ENCODE data around the gene SH3RF2. TPM values are rescaled to one million over a fixed set of nuclear protein-coding genes. Genes with fewer than 3 reads are reported as not detected.

SH3RF2 gene
- total and polyA plus RNA-seq, 9 of the 15 experiments (the other 6 are each of a cell fraction or from before 2014, with no cell fraction given): 0.05 TPM; not detected in 8

GRCh38 chr5:145988993-145989392 lies 52.6 kb downstream of the SH3RF2 start:
- Histone ChIP-seq H4K20me1 (replicated peaks; ENCODE audit: control insufficient read depth, insufficient read depth, low read length) (no peaks in the 10 kb centered on the region), H3K4me3 (no peak overlapping the region), H3K27ac (ENCODE audit: extremely low read depth, low read depth, low read length) (no peak overlapping the region), H3K27me3 (ENCODE audit: control insufficient read depth in 2 of 2, insufficient read depth in 2 of 2, low read length in 2 of 2) (no peaks in the 10 kb centered on the region), H3K79me2 (ENCODE audit: control insufficient read depth, insufficient read depth, low read length) (no peaks in the 10 kb centered on the region), H3K36me3 (ENCODE audit: control insufficient read depth, insufficient read depth, low read length) (no peaks in the 10 kb centered on the region), H3K4me2 (ENCODE audit: insufficient read depth, low read length) (no peak overlapping the region), H2AFZ (ENCODE audit: low read depth, low read length) (no peak overlapping the region), H3K9ac (ENCODE audit: insufficient read depth in 1 of 2, low read depth in 2 of 2, low read length in 2 of 2) (no peak overlapping the region), H3K4me1 (replicated peaks in 1 of 2; ENCODE audit: control insufficient read depth in 2 of 2, insufficient read depth in 2 of 2, low read length in 2 of 2) (no peaks in the 10 kb centered on the region), H3K9me1 (ENCODE audit: control insufficient read depth, insufficient read depth, low read length) (no peaks in the 10 kb centered on the region), H3K9me3 (replicated peaks; ENCODE audit: control insufficient read depth, insufficient read depth, low read depth, low read length) (no peaks in the 10 kb centered on the region)
- ChIA-PET CTCF (ENCODE audit: low intra/inter-chr PET ratio) (no interaction called here), POLR2A (no interaction called here)
- DNase-seq (ENCODE audit: extremely low read depth in 1 of 4, low spot score in 3 of 4): no peak
- FAIRE-seq: no peak
- in situ Hi-C loops (cut with MboI): no loop called here
- intact Hi-C loops (cut with micrococcal nuclease): no loop called here
- WGBS (ENCODE audit: insufficient coverage, low coverage, missing lambda C conversion rate): 3% methylated on average over 2 of the region's 2 CpGs
- no TSS peak for BruUV-seq (replicated peaks)
- TF ChIP-seq, protein P1, sequence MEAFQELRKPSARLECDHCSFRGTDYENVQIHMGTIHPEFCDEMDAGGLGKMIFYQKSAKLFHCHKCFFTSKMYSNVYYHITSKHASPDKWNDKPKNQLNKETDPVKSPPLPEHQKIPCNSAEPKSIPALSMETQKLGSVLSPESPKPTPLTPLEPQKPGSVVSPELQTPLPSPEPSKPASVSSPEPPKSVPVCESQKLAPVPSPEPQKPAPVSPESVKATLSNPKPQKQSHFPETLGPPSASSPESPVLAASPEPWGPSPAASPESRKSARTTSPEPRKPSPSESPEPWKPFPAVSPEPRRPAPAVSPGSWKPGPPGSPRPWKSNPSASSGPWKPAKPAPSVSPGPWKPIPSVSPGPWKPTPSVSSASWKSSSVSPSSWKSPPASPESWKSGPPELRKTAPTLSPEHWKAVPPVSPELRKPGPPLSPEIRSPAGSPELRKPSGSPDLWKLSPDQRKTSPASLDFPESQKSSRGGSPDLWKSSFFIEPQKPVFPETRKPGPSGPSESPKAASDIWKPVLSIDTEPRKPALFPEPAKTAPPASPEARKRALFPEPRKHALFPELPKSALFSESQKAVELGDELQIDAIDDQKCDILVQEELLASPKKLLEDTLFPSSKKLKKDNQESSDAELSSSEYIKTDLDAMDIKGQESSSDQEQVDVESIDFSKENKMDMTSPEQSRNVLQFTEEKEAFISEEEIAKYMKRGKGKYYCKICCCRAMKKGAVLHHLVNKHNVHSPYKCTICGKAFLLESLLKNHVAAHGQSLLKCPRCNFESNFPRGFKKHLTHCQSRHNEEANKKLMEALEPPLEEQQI (IDR thresholded peaks at IDR 0.05): no peak
- peak; percentile 31; the same call in 1 of the 2 replicates for TF ChIP-seq ZNF316 (IDR thresholded peaks at IDR 0.05)
- ATAC-seq: no peak

- no TSS peak for BruUV-seq (replicated peaks)
- TF ChIP-seq THRB (CRISPR knock-in tag; conservative IDR thresholded peaks at IDR 0.05): no peak
- TF ChIP-seq ZNF311 (CRISPR knock-in tag; IDR thresholded peaks at IDR 0.05): no peak
- no peak for TF ChIP-seq ZNF232 (CRISPR knock-in tag; IDR thresholded peaks at IDR 0.05)
- no peak for TF ChIP-seq ZNF512 (tag; IDR thresholded peaks at IDR 0.05)
- TF ChIP-seq HDAC8 (tag; IDR thresholded peaks at IDR 0.05): no peak
These were observed 53.0 kb downstream of the SH3RF2 start for GRCh38 chr5:145989428-145989827.

More at GRCh38 chr5:145989428-145989827, 53.0 kb downstream of the SH3RF2 start:
- no peaks in the 10 kb centered on the region for H3K4me1 ChIP-seq (replicated peaks in 1 of 2; ENCODE audit: control insufficient read depth in 2 of 2, insufficient read depth in 2 of 2, low read length in 2 of 2)
- DNase-seq (ENCODE audit: extremely low read depth in 1 of 4, low spot score in 3 of 4) (no peak), ATAC-seq (no peak), FAIRE-seq (no peak)
- no peak overlapping the region for H2AFZ ChIP-seq (ENCODE audit: low read depth, low read length)
- H3K27ac ChIP-seq (ENCODE audit: extremely low read depth, low read depth, low read length): no peak overlapping the region
- H3K36me3 ChIP-seq (ENCODE audit: control insufficient read depth, insufficient read depth, low read length): no peaks in the 10 kb centered on the region
- POLR2A ChIA-PET: no interaction called here
- no peak overlapping the region for H3K9ac ChIP-seq (ENCODE audit: insufficient read depth in 1 of 2, low read depth in 2 of 2, low read length in 2 of 2)
- H3K4me2 ChIP-seq (ENCODE audit: insufficient read depth, low read length): no peak overlapping the region
- H3K4me3 ChIP-seq: no peak overlapping the region
- no peaks in the 10 kb centered on the region for H3K79me2 ChIP-seq (ENCODE audit: control insufficient read depth, insufficient read depth, low read length)
- intact Hi-C loops (cut with micrococcal nuclease): no loop called here
- 0% methylated on average over 2 of the region's 2 CpGs for WGBS (ENCODE audit: insufficient coverage, low coverage, missing lambda C conversion rate)
- in situ Hi-C loops (cut with MboI): no loop called here
- CTCF ChIA-PET (ENCODE audit: low intra/inter-chr PET ratio): no interaction called here
- no peaks in the 10 kb centered on the region for H3K9me1 ChIP-seq (ENCODE audit: control insufficient read depth, insufficient read depth, low read length)
- H3K9me3 ChIP-seq (replicated peaks; ENCODE audit: control insufficient read depth, insufficient read depth, low read depth, low read length): no peaks in the 10 kb centered on the region
- no peaks in the 10 kb centered on the region for H4K20me1 ChIP-seq (replicated peaks; ENCODE audit: control insufficient read depth, insufficient read depth, low read length)
- no peaks in the 10 kb centered on the region for H3K27me3 ChIP-seq (ENCODE audit: control insufficient read depth in 2 of 2, insufficient read depth in 2 of 2, low read length in 2 of 2)

Data from K562 (cell line).